IMR-90 (cell line): ENCODE data around the gene UBN1.

ENCODE experiments used
- BHLHE40 ChIP-seq: fragments of 150-350 bp; IDR thresholded peaks from 2 replicates; pipeline ENCODE4 v1.6.1; 2016; ENCODE audit warnings: mild to moderate bottlenecking, low read depth, low read length
- CEBPB ChIP-seq: IDR thresholded peaks from 2 replicates; pipeline ENCODE4 v1.6.1; 2012; ENCODE audit warnings: low read depth, low read length, improper control_type of control experiment
- CTCF ChIP-seq: conservative IDR thresholded peaks from 2 replicates; pipeline ENCODE4 v1.5.1; 2012; ENCODE audit warnings: mild to moderate bottlenecking, low read depth, low read length, improper control_type of control experiment
- FOS ChIP-seq: fragments of 150-350 bp; IDR thresholded peaks from 2 replicates; pipeline ENCODE4 v1.6.1; 2016; ENCODE audit warnings: low read depth, low read length
- MXI1 ChIP-seq: IDR thresholded peaks from 2 replicates; pipeline ENCODE4 v1.6.1; 2012; ENCODE audit warnings: low read depth, mild to moderate bottlenecking, low read length, moderate library complexity, borderline replicate concordance
- NFE2L2 ChIP-seq: fragments of 150-350 bp; IDR thresholded peaks from 2 replicates; pipeline ENCODE4 v1.6.1; 2016; ENCODE audit warnings: low read depth, mild to moderate bottlenecking, low read length
- POLR2A ChIP-seq: IDR thresholded peaks from 2 replicates; pipeline ENCODE4 v1.6.1; 2012; ENCODE audit warnings: mild to moderate bottlenecking, low read depth, low read length
- RAD21 ChIP-seq: IDR thresholded peaks from 2 replicates; pipeline ENCODE4 v1.6.1; 2012; ENCODE audit warnings: low read length, improper control_type of control experiment
- RFX5 ChIP-seq: IDR thresholded peaks from 2 replicates; pipeline ENCODE4 v1.8.0; 2012; ENCODE audit warnings: low read depth, mild to moderate bottlenecking, low read length, moderate library complexity
- SMC3 ChIP-seq: fragments of 150-350 bp; IDR thresholded peaks from 2 replicates; pipeline ENCODE4 v1.6.1; 2016; ENCODE audit warnings: low read depth, mild to moderate bottlenecking, antibody characterized with exemption, low read length, moderate library complexity
- USF2 ChIP-seq: fragments of 150-350 bp; IDR thresholded peaks from 2 replicates; pipeline ENCODE4 v1.6.1; 2017; ENCODE audit warnings: mild to moderate bottlenecking, antibody characterized with exemption, low read length, low read depth

GRCh38 chr16:4923853-4924252 lies 76.6 kb downstream of the UBN1 start:
- TF ChIP-seq RAD21 (no peak), CTCF (no peak), POLR2A (no peak), BHLHE40 (no peak), USF2 (no peak), SMC3 (no peak), CEBPB (no peak), FOS (no peak), MXI1 (no peak), NFE2L2 (no peak), RFX5 (no peak)
